HUES64 (cell line): ENCODE data around the gene FBXL16.
A peak's percentile ranks its signal among the peaks of the same experiment; 100 is the strongest.

Experiments
- H3K27ac ChIP-seq: 2 replicates; pipeline ENCODE4 v1.7.0; 2013; ENCODE audit warnings: low read depth, low read length, inconsistent platforms
- H3K27me3 ChIP-seq: 2 replicates; pipeline ENCODE4 v1.6.1; 2013; ENCODE audit warnings: mild to moderate bottlenecking, low read length; ENCODE audit not compliant: insufficient read depth
- H3K36me3 ChIP-seq: 2 replicates; pipeline ENCODE4 v1.6.1; 2013; ENCODE audit warnings: mild to moderate bottlenecking, low read length; ENCODE audit not compliant: insufficient read depth
- H3K4me1 ChIP-seq: 2 replicates; pipeline ENCODE4 v1.6.1; 2013; ENCODE audit warnings: mild to moderate bottlenecking, low read length, moderate library complexity; ENCODE audit not compliant: insufficient read depth
- H3K4me3 ChIP-seq: 2 replicates; pipeline ENCODE4 v1.5.1; 2013; ENCODE audit warnings: mild to moderate bottlenecking, low read length, moderate library complexity
- H3K9ac ChIP-seq: 2 replicates; pipeline ENCODE4 v1.6.1; 2013; ENCODE audit warnings: mild to moderate bottlenecking, low read depth, low read length
- H3K9me3 ChIP-seq: 2 replicates; pipeline ENCODE4 v1.6.1; 2013; ENCODE audit warnings: low read depth, low read length; ENCODE audit not compliant: insufficient read depth
- WGBS: fragments of 150-250, 120-280 bp; methylation state at CpG from one replicate; pipeline ENCODE4 v1.1.7; 2013; ENCODE audit warnings: missing lambda C conversion rate; 5-methylcytosine and 5-hydroxymethylcytosine counted together

Gene FBXL16

GRCh38 chr16:661184-661821 is 44.3 kb downstream of the FBXL16 start:
- H3K27me3 ChIP-seq = no peaks in the 10 kb centered on the region
- no peak overlapping the region for H3K27ac ChIP-seq
- 0 out of 2 replicates have a peak, but pooled peaks cover 3% of the 10 kb centered on the region for H3K4me1 ChIP-seq
- no peaks in the 10 kb centered on the region for H3K9me3 ChIP-seq
- H3K9ac ChIP-seq = peak overlapping the region; percentile 38; the same call in 1 of the 2 replicates
- H3K36me3 ChIP-seq = peaks cover 3% of the 10 kb centered on the region
- no peak overlapping the region for H3K4me3 ChIP-seq
- 81% methylated on average over 35 of the region's 35 CpGs for WGBS

- H3K4me1 ChIP-seq = 0 out of 2 replicates have a peak, but pooled peaks cover 3% of the 10 kb centered on the region
- no peaks in the 10 kb centered on the region for H3K27me3 ChIP-seq
- H3K4me3 ChIP-seq = no peak overlapping the region
- H3K9me3 ChIP-seq = no peaks in the 10 kb centered on the region
- H3K36me3 ChIP-seq = peaks cover 6% of the 10 kb centered on the region
- H3K27ac ChIP-seq = 0 out of 2 replicates have a peak overlapping the region, but pooled peaks have one; percentile 25
- peak overlapping the region; percentile 38; the same call in 1 of the 2 replicates for H3K9ac ChIP-seq
- 28% methylated on average over 32 of the region's 43 CpGs for WGBS
These were observed 45.0 kb downstream of the FBXL16 start for GRCh38 chr16:660459-661183.

GRCh38 chr16:660132-660458 is 45.5 kb downstream of the FBXL16 start:
- H3K27ac ChIP-seq = 0 out of 2 replicates have a peak overlapping the region, but pooled peaks have one; percentile 25
- 0 out of 2 replicates have a peak, but pooled peaks cover 3% of the 10 kb centered on the region for H3K4me1 ChIP-seq
- H3K9me3 ChIP-seq = no peaks in the 10 kb centered on the region
- no peaks in the 10 kb centered on the region for H3K27me3 ChIP-seq
- H3K4me3 ChIP-seq = no peak overlapping the region
- 88% methylated on average over 6 of the region's 6 CpGs for WGBS
- no peak overlapping the region for H3K9ac ChIP-seq
- peaks cover 7% of the 10 kb centered on the region for H3K36me3 ChIP-seq

GRCh38 chr16:659618-660017 is 46.0 kb downstream of the FBXL16 start:
- WGBS = 91% methylated on average over 20 of the region's 20 CpGs
- Histone ChIP-seq H3K36me3 (peaks cover 7% of the 10 kb centered on the region), H3K9ac (no peak overlapping the region)

GRCh38 chr16:658679-659571 is 46.7 kb downstream of the FBXL16 start:
- no peaks in the 10 kb centered on the region for H3K9me3 ChIP-seq
- no peak overlapping the region for H3K9ac ChIP-seq
- H3K27ac ChIP-seq = no peak overlapping the region
- H3K4me1 ChIP-seq = 0 out of 2 replicates have a peak, but pooled peaks cover 3% of the 10 kb centered on the region
- H3K27me3 ChIP-seq = no peaks in the 10 kb centered on the region
- WGBS = 94% methylated on average over 35 of the region's 35 CpGs
- peaks cover 7% of the 10 kb centered on the region for H3K36me3 ChIP-seq
- no peak overlapping the region for H3K4me3 ChIP-seq

More at GRCh38 chr16:659618-660017, 46.0 kb downstream of the FBXL16 start:
- Histone ChIP-seq H3K4me3 (no peak overlapping the region), H3K27me3 (no peaks in the 10 kb centered on the region), H3K4me1 (0 out of 2 replicates have a peak, but pooled peaks cover 3% of the 10 kb centered on the region), H3K9me3 (no peaks in the 10 kb centered on the region), H3K27ac (no peak overlapping the region)

- Histone ChIP-seq H3K9me3 (no peaks in the 10 kb centered on the region), H3K27me3 (no peaks in the 10 kb centered on the region), H3K4me3 (no peak overlapping the region), H3K36me3 (peaks cover 18% of the 10 kb centered on the region), H3K4me1 (0 out of 2 replicates have a peak, but pooled peaks cover 3% of the 10 kb centered on the region), H3K27ac (no peak overlapping the region), H3K9ac (no peak overlapping the region)
- WGBS = 95% methylated on average over 22 of the region's 22 CpGs
These were observed 48.1 kb downstream of the FBXL16 start for GRCh38 chr16:657487-657886.

GRCh38 chr16:654034-654433 is 51.6 kb downstream of the FBXL16 start:
- H3K27me3 ChIP-seq = no peaks in the 10 kb centered on the region
- H3K27ac ChIP-seq = no peak overlapping the region
- no peaks in the 10 kb centered on the region for H3K4me1 ChIP-seq
- H3K9ac ChIP-seq = no peak overlapping the region
- 96% methylated on average over 12 of the region's 12 CpGs for WGBS
- peaks cover 26% of the 10 kb centered on the region for H3K36me3 ChIP-seq
- no peak overlapping the region for H3K4me3 ChIP-seq
- no peaks in the 10 kb centered on the region for H3K9me3 ChIP-seq

GRCh38 chr16:652454-653305 is 52.9 kb downstream of the FBXL16 start:
- 92% methylated on average over 28 of the region's 28 CpGs for WGBS
- no peaks in the 10 kb centered on the region for H3K9me3 ChIP-seq
- no peak overlapping the region for H3K9ac ChIP-seq
- no peak overlapping the region for H3K4me3 ChIP-seq
- H3K36me3 ChIP-seq = peaks cover 23% of the 10 kb centered on the region; the same call in 1 of the 2 replicates
- no peaks in the 10 kb centered on the region for H3K4me1 ChIP-seq
- H3K27me3 ChIP-seq = no peaks in the 10 kb centered on the region
- no peak overlapping the region for H3K27ac ChIP-seq

- Histone ChIP-seq H3K27me3 (no peaks in the 10 kb centered on the region), H3K9ac (no peak overlapping the region), H3K36me3 (peaks cover 23% of the 10 kb centered on the region; the same call in 1 of the 2 replicates), H3K27ac (no peak overlapping the region), H3K9me3 (no peaks in the 10 kb centered on the region), H3K4me1 (no peaks in the 10 kb centered on the region), H3K4me3 (no peak overlapping the region)
- WGBS = 95% methylated on average over 22 of the region's 22 CpGs
These were observed 53.8 kb downstream of the FBXL16 start for GRCh38 chr16:651844-652243.

- H3K9ac ChIP-seq = peak overlapping the region; percentile 74
- peaks cover 19% of the 10 kb centered on the region; the same call in 1 of the 2 replicates for H3K36me3 ChIP-seq
- WGBS = 6% methylated on average over 44 of the region's 44 CpGs
- H3K9me3 ChIP-seq = no peaks in the 10 kb centered on the region
- H3K27ac ChIP-seq = no peak overlapping the region
- no peaks in the 10 kb centered on the region for H3K4me1 ChIP-seq
- no peaks in the 10 kb centered on the region for H3K27me3 ChIP-seq
- peak overlapping the region; percentile 65 for H3K4me3 ChIP-seq
These were observed 56.0 kb downstream of the FBXL16 start for GRCh38 chr16:649631-650030.
